H1 (cell line): ENCODE measurements around the gene ALK. TPM values are rescaled to one million over a fixed set of nuclear protein-coding genes. Genes with fewer than 3 reads are reported as not detected.

Experiments
- CTCF ChIA-PET: fragments of 300-600 bp; sonication (Branson Sonifier 250); formaldehyde crosslinking; loops from one replicate; lab custom pipeline; 2021; ENCODE audit not compliant: partially characterized antibody; lab: Charles Lee
- POLR2A ChIA-PET: fragments of 300-600 bp; sonication (Branson Sonifier 250); formaldehyde crosslinking; loops from one replicate; lab custom pipeline; 2021; ENCODE audit warnings: inconsistent platforms; ENCODE audit not compliant: partially characterized antibody; lab: Charles Lee
- DNase-seq, 2 experiments: peaks; one replicate each; pipeline versions ENCODE4 v3.0.0 to v3.0.0-alpha.2; 2010 to 2022; ENCODE audit warnings: low spot score in 2 of 2, low read depth in 1 of 2, mixed read lengths in 1 of 2
- FAIRE-seq: peaks from 2 replicates; lab custom pipeline; 2011; peaks lifted over from hg19 to GRCh38; lab: Jason Lieb, UNC
- H2AFZ ChIP-seq: 2 replicates; pipeline ENCODE4 v1.8.1; 2012; ENCODE audit warnings: low read length, inconsistent platforms
- H2AK5ac ChIP-seq: 2 replicates; pipeline ENCODE4 v1.6.1; 2013; ENCODE audit warnings: low read depth, low read length
- H2BK120ac ChIP-seq: replicated peaks from 2 replicates; pipeline ENCODE3; 2013; ENCODE audit warnings: low read depth, low read length, inconsistent platforms
- H2BK12ac ChIP-seq: 2 replicates; pipeline ENCODE4 v1.6.1; 2013; ENCODE audit warnings: low read depth, low read length
- H2BK15ac ChIP-seq: 2 replicates; pipeline ENCODE4 v1.6.1; 2013; ENCODE audit warnings: low read length
- H2BK20ac ChIP-seq: 2 replicates; pipeline ENCODE4 v1.6.1; 2013; ENCODE audit warnings: low read length
- H2BK5ac ChIP-seq: 2 replicates; pipeline ENCODE4 v1.6.1; 2013; ENCODE audit warnings: low read depth, low read length
- H3K14ac ChIP-seq: 2 replicates; pipeline ENCODE4 v1.6.1; 2013; ENCODE audit warnings: inconsistent platforms; ENCODE audit not compliant: insufficient read length
- H3K18ac ChIP-seq: 2 replicates; pipeline ENCODE4 v1.6.1; 2013; ENCODE audit warnings: low read length; ENCODE audit errors: extremely low read depth
- H3K23ac ChIP-seq: 2 replicates; pipeline ENCODE4 v1.6.1; 2013; ENCODE audit warnings: inconsistent platforms; ENCODE audit not compliant: insufficient read length
- H3K23me2 ChIP-seq: 2 replicates; pipeline ENCODE4 v1.6.1; 2013; ENCODE audit warnings: low read depth, low read length
- H3K27ac ChIP-seq: 2 replicates; pipeline ENCODE4 v1.6.1; 2011; ENCODE audit warnings: low read depth, low read length, inconsistent platforms
- H3K27me3 ChIP-seq, 4 experiments: replicated peaks in 1 of 4; 1 replicate in 1 of 4; 2 replicates in 3 of 4; pipeline versions ENCODE4 v1.6.1 to v1.8.1; 2011 to 2013; ENCODE audit warnings: low read length in 3 of 4, mild to moderate bottlenecking in 3 of 4, inconsistent platforms in 2 of 4, mixed read lengths in 2 of 4, moderate library complexity in 1 of 4; ENCODE audit not compliant: control insufficient read depth in 3 of 4, insufficient read depth in 3 of 4; ENCODE audit errors: extremely low read depth in 1 of 4
- H3K36me3 ChIP-seq, 4 experiments: 2 replicates each; pipeline versions ENCODE4 v1.6.1 to v1.8.1; 2011 to 2013; ENCODE audit warnings: mild to moderate bottlenecking in 4 of 4, low read length in 3 of 4, moderate library complexity in 2 of 4, control low read depth in 1 of 4, inconsistent platforms in 1 of 4; ENCODE audit not compliant: insufficient read depth in 4 of 4, control insufficient read depth in 2 of 4
- H3K4ac ChIP-seq: replicated peaks from 2 replicates; pipeline ENCODE3; 2013; ENCODE audit warnings: low read length, low read depth, mixed read lengths, inconsistent platforms; ENCODE audit not compliant: insufficient read length
- H3K4me1 ChIP-seq, 4 experiments: replicated peaks in 1 of 4; 1 replicate in 1 of 4; 2 replicates in 3 of 4; pipeline versions ENCODE4 v1.6.1 to v1.8.1; 2011 to 2013; ENCODE audit warnings: low read length in 3 of 4, inconsistent platforms in 2 of 4, mixed read lengths in 1 of 4; ENCODE audit not compliant: insufficient read depth in 4 of 4, control insufficient read depth in 3 of 4
- H3K4me2 ChIP-seq, 2 experiments: 2 replicates each; pipeline versions ENCODE4 v1.6.1 to v1.8.1; 2011 to 2013; ENCODE audit warnings: low read depth in 2 of 2, low read length in 2 of 2, control low read depth in 1 of 2, inconsistent platforms in 1 of 2, mild to moderate bottlenecking in 1 of 2; ENCODE audit not compliant: insufficient read depth in 1 of 2
- H3K4me3 ChIP-seq, 4 experiments: fragments of 200-600, 300-600 bp in 1 of 4; sonication (generic), shearing (Covaris generic), sonication (Bioruptor Twin) in 1 of 4; 2 replicates each; pipeline versions ENCODE4 v1.5.1 to v1.8.1; 2011 to 2016; ENCODE audit warnings: low read length in 4 of 4, low read depth in 3 of 4, control low read depth in 2 of 4, inconsistent platforms in 2 of 4, mild to moderate bottlenecking in 2 of 4, mixed read lengths in 1 of 4, moderate library complexity in 1 of 4; ENCODE audit not compliant: insufficient read depth in 2 of 4; ENCODE audit errors: extremely low read depth in 1 of 4
- H3K56ac ChIP-seq: replicated peaks from 2 replicates; pipeline ENCODE3; 2013; ENCODE audit warnings: low read depth, mild to moderate bottlenecking, mixed read lengths, low read length, inconsistent platforms; ENCODE audit not compliant: insufficient read length
- H3K79me1 ChIP-seq: 2 replicates; pipeline ENCODE4 v1.6.1; 2013; ENCODE audit warnings: low read depth, low read length, control low read depth
- H3K79me2 ChIP-seq, 2 experiments: 2 replicates each; pipeline versions ENCODE4 v1.6.1 to v1.8.1; 2012 to 2013; ENCODE audit warnings: low read length in 2 of 2, mild to moderate bottlenecking in 2 of 2, inconsistent platforms in 1 of 2; ENCODE audit not compliant: insufficient read depth in 2 of 2, control insufficient read depth in 1 of 2
- H3K9ac ChIP-seq, 4 experiments: replicated peaks in 1 of 4; 1 replicate in 1 of 4; 2 replicates in 3 of 4; pipeline versions ENCODE4 v1.6.1 to v1.8.1; 2011 to 2013; ENCODE audit warnings: low read depth in 3 of 4, low read length in 3 of 4, control low read depth in 2 of 4, mild to moderate bottlenecking in 2 of 4, moderate library complexity in 2 of 4, inconsistent platforms in 1 of 4; ENCODE audit errors: extremely low read depth in 1 of 4
- H3K9me3 ChIP-seq, 2 experiments: 2 replicates each; pipeline versions ENCODE4 v1.6.1 to v1.8.1; 2012 to 2013; ENCODE audit warnings: mild to moderate bottlenecking in 2 of 2, moderate library complexity in 2 of 2, control low read depth in 1 of 2, inconsistent platforms in 1 of 2, low read depth in 1 of 2, low read length in 1 of 2, mixed read lengths in 1 of 2; ENCODE audit not compliant: insufficient read depth in 2 of 2
- H4K20me1 ChIP-seq, 2 experiments: replicated peaks in 1 of 2; 2 replicates each; pipeline versions ENCODE3 to v1.8.1; 2011 to 2013; ENCODE audit warnings: inconsistent platforms in 2 of 2, low read length in 2 of 2, mild to moderate bottlenecking in 1 of 2; ENCODE audit not compliant: insufficient read depth in 2 of 2, control insufficient read depth in 1 of 2
- H4K5ac ChIP-seq: 2 replicates; pipeline ENCODE4 v1.6.1; 2013; ENCODE audit warnings: low read length, low read depth, mixed read lengths, inconsistent platforms; ENCODE audit not compliant: insufficient read length
- H4K8ac ChIP-seq: 2 replicates; pipeline ENCODE4 v1.8.0; 2013; ENCODE audit warnings: mild to moderate bottlenecking, moderate library complexity, low read length, inconsistent platforms; ENCODE audit not compliant: insufficient read depth; ENCODE audit errors: extremely low read depth
- H4K91ac ChIP-seq: replicated peaks from 2 replicates; pipeline ENCODE3; 2013; ENCODE audit warnings: low read length, mixed read lengths, inconsistent platforms; ENCODE audit not compliant: insufficient read length
- FOSL1 ChIP-seq: IDR thresholded peaks from 2 replicates; pipeline ENCODE4 v1.6.1; 2011; ENCODE audit warnings: mild to moderate bottlenecking, low read depth, low read length, moderate library complexity; ENCODE audit not compliant: insufficient read depth
- PHF8 ChIP-seq: fragments of 200-600 bp; sonication (generic); conservative IDR thresholded peaks from 2 replicates; pipeline ENCODE4 v1.7.1; 2012; ENCODE audit warnings: low read depth, mild to moderate bottlenecking, inconsistent platforms, low read length, moderate library complexity
- RAD21 ChIP-seq, 2 experiments: IDR thresholded peaks in 1 of 2; conservative IDR thresholded peaks in 1 of 2; 2 replicates each; pipeline ENCODE4 v1.6.1; 2011; ENCODE audit warnings: low read depth in 2 of 2, low read length in 2 of 2, improper control_type of control experiment in 1 of 2, inconsistent platforms in 1 of 2, mild to moderate bottlenecking in 1 of 2, moderate library complexity in 1 of 2
- RFX5 ChIP-seq: IDR thresholded peaks from 2 replicates; pipeline ENCODE4 v1.6.1; 2011; ENCODE audit warnings: low read depth, low read length, improper control_type of control experiment, borderline replicate concordance
- SAP30 ChIP-seq: fragments of 300-600 bp; sonication (generic); IDR thresholded peaks from 2 replicates; pipeline ENCODE4 v1.7.1; 2012; ENCODE audit warnings: low read length, moderate library complexity, mild to moderate bottlenecking, inconsistent platforms; ENCODE audit not compliant: insufficient read depth, insufficient replicate concordance
- SP1 ChIP-seq: IDR thresholded peaks from 2 replicates; pipeline ENCODE4 v1.6.1; 2011; ENCODE audit warnings: low read depth, low read length
- TEAD4 ChIP-seq: IDR thresholded peaks from 2 replicates; pipeline ENCODE4 v1.6.1; 2012; ENCODE audit warnings: low read depth, low read length, inconsistent platforms, mixed read lengths
- WGBS, 2 experiments: shearing (Covaris generic) in 1 of 2; methylation state at CpG; one replicate each; pipeline versions ENCODE4 v1.1.6 to v1.1.7; 2013 to 2015; ENCODE audit warnings: low lambda C conversion rate in 2 of 2, mixed read lengths in 2 of 2, inconsistent platforms in 1 of 2, low coverage in 1 of 2, missing lambda C conversion rate in 1 of 2; ENCODE audit not compliant: insufficient replicate concordance in 2 of 2, insufficient coverage in 1 of 2, insufficient read length in 1 of 2; ENCODE audit errors: extremely low coverage in 1 of 2, missing lambda C conversion rate in 1 of 2; 5-methylcytosine and 5-hydroxymethylcytosine counted together
- polyA plus RNA-seq, 7 experiments: library from polyadenylated mRNA; depleted of rRNA in 3 of 7; stranded (reverse) in 5 of 7; unstranded in 2 of 7; fragments of >200 nt in 5 of 7; fragments of 200-250 nt in 2 of 7; gene quantifications; 1 replicate in 5 of 7; 2 replicates in 1 of 7; 4 replicates in 1 of 7; pipeline versions ENCODE4 v1.2.1 to v1.2.3, GENCODE V29; 2011 to 2013; ENCODE audit warnings: missing spikeins in 2 of 7, mixed read lengths in 2 of 7
- total RNA-seq: library from RNA; stranded (reverse); fragmentation: NEBNext Ultra II Directional; extraction: Animal tissue kit (Norgen Biotek cat#: 25700); gene quantifications from 2 replicates; pipeline ENCODE4 v1.2.1, GENCODE V29; 2021

ALK gene
- total and polyA plus RNA-seq, 2 of the 8 experiments (the other 6 are each of a cell fraction or from before 2014, with no cell fraction given): 0.02 to 0.09 TPM

DNA sequence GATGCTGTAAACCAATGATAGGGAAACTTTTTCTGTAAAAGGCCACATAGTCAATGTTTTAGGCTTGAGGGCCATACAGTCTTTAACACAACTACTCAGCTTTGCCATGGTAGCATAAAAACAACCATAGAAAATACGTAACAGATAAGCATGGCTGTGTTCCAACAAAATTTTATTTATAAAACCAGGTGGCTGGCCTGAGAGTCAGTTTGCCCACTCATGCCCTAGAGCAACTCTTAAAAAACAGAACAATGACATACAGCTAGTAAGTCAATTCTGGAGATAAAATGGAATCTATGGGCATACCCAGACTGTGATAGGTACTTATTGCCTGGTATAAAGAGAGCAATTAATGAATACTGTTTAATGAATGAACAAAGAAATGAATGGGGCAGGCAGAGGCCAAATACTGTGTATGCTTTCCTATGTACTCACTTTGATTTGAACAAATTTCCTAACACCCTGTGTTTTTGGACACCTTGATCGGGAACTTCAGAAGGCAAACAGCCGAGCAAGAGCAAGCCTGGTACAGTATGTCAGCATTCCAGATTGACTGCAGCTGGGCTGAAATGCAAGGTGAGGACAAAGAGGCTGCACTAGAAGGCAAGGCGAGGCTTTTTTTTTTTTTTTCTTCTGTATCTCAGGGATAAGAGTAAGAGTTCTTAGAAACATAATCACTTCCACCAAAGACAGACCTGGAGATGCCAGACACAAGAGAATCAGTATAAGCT lies 490.8 kb downstream of the ALK start:
- Histone ChIP-seq H4K8ac (no peak overlapping the region), H4K91ac (no peak overlapping the region), H2BK15ac (no peak overlapping the region), H2BK120ac (no peak overlapping the region), H3K79me2 (no peaks in the 10 kb centered on the region), H3K4me1 (no peaks in the 10 kb centered on the region), H3K36me3 (no peaks in the 10 kb centered on the region), H3K4me3 (no peak overlapping the region), H3K27me3 (no peaks in the 10 kb centered on the region), H3K4ac (no peak overlapping the region), H4K20me1 (no peaks in the 10 kb centered on the region), H3K14ac (no peak overlapping the region), H3K23ac (no peak overlapping the region), H2AK5ac (no peak overlapping the region), H3K79me1 (no peaks in the 10 kb centered on the region), H3K56ac (no peak overlapping the region), H2AFZ (peak overlapping the region; percentile 31; the same call in 1 of the 2 replicates), H2BK12ac (no peak overlapping the region), H3K18ac (no peak overlapping the region), H3K9me3 (no peaks in the 10 kb centered on the region), H2BK20ac (no peak overlapping the region), H3K27ac (no peak overlapping the region), H4K5ac (no peak overlapping the region), H3K9ac (no peak overlapping the region), H3K23me2 (no peaks in the 10 kb centered on the region), H3K4me2 (no peak overlapping the region), H2BK5ac (no peak overlapping the region)
- POLR2A ChIA-PET: no interaction called here
- TF ChIP-seq PHF8 (no peak), RAD21 (IDR thresholded peaks at IDR 0.05 in 1 of 2, conservative IDR thresholded peaks at IDR 0.05 in 1 of 2; ENCODE audit: low read depth in 2 of 2, low read length in 2 of 2) (no peak), SP1 (no peak), RFX5 (no peak), TEAD4 (no peak), FOSL1 (no peak), SAP30 (no peak)
- 88% methylated on average over 4 of the region's 4 CpGs; no CpG with 5 or more reads in 1 of the 2 experiments for WGBS, 2 experiments
- CTCF ChIA-PET: interaction anchor here (0.6 to 1.4 kb wide), 2 partner anchors 121 to 473 kb away, joined by 3 to 5 read pairs; no protein-coding TSS in a partner anchor
- FAIRE-seq: no peak
- DNase-seq: no peak
